Liver (tissue), 3 donors: ENCODE data around the gene EMILIN3.

Experiments
- ATF3 ChIP-seq: IDR thresholded peaks from 2 replicates; pipeline ENCODE4 v1.6.1; 2016; ENCODE audit warnings: antibody characterized with exemption
- CTCF ChIP-seq: fragments of 150-350 bp; IDR thresholded peaks from 2 replicates; pipeline ENCODE4 v1.5.1; 2017; ENCODE audit warnings: improper control_type of control experiment, low read depth, low read length; ENCODE audit not compliant: missing input control
- EGR1 ChIP-seq, 2 donors: IDR thresholded peaks; 2 replicates each; pipeline ENCODE4 v1.6.1; 2016 to 2018; ENCODE audit warnings: antibody characterized with exemption in 2 of 2, low read depth in 2 of 2
- GABPA ChIP-seq, 2 donors: IDR thresholded peaks in 1 of 2; conservative IDR thresholded peaks in 1 of 2; 2 replicates each; pipeline ENCODE4 v1.6.1; 2016; ENCODE audit warnings: antibody characterized with exemption in 2 of 2, mild to moderate bottlenecking in 1 of 2, moderate library complexity in 1 of 2
- MAX ChIP-seq: IDR thresholded peaks from 2 replicates; pipeline ENCODE4 v1.6.1; 2016; ENCODE audit warnings: antibody characterized with exemption
- RAD21 ChIP-seq, 2 donors: IDR thresholded peaks; 2 replicates each; pipeline ENCODE4 v1.6.1; 2016; ENCODE audit warnings: antibody characterized with exemption in 2 of 2, mild to moderate bottlenecking in 2 of 2
- REST ChIP-seq: IDR thresholded peaks from 2 replicates; pipeline ENCODE4 v1.6.1; 2016; ENCODE audit warnings: antibody characterized with exemption, mild to moderate bottlenecking
- SP1 ChIP-seq: IDR thresholded peaks from 2 replicates; pipeline ENCODE4 v1.6.1; 2018; ENCODE audit warnings: antibody characterized with exemption, mild to moderate bottlenecking
- TAF1 ChIP-seq: conservative IDR thresholded peaks from 2 replicates; pipeline ENCODE4 v1.6.1; 2016; ENCODE audit warnings: antibody characterized with exemption, mild to moderate bottlenecking
- YY1 ChIP-seq: IDR thresholded peaks from 2 replicates; pipeline ENCODE4 v1.6.1; 2016; ENCODE audit warnings: antibody characterized with exemption, mild to moderate bottlenecking
- ZBTB33 ChIP-seq: IDR thresholded peaks from 2 replicates; pipeline ENCODE4 v1.6.1; 2016; ENCODE audit warnings: antibody characterized with exemption
- donor health status: healthy.
- donor health status: healthy.

- TF ChIP-seq TAF1 (no peak), CTCF (no peak), RAD21 (IDR thresholded peaks at IDR 0.05) (no peak), GABPA (IDR thresholded peaks at IDR 0.05 in 1 of 2, conservative IDR thresholded peaks at IDR 0.05 in 1 of 2) (no peak), YY1 (no peak), MAX (no peak), REST (no peak), EGR1 (IDR thresholded peaks at IDR 0.05; ENCODE audit: low read depth in 2 of 2) (no peak), SP1 (no peak), ATF3 (no peak), ZBTB33 (no peak)
Measured at GRCh38 chr20:41386502-41387427, 20.1 kb upstream of the EMILIN3 start.
